Stimulated activated CD4-positive, alpha-beta T cell treated with anti-CD3 and anti-CD28 coated beads, Interleukin-1b, Interleukin-23, amount 100 ng/mL, for 24 hours (primary cell): ENCODE measurements around the gene ZNF865.

Source experiments
- DNase-seq, 4 experiments: peaks; one replicate each; pipeline ENCODE4 v3.0.0-alpha.2; 2020; ENCODE audit warnings: low read depth in 4 of 4, low spot score in 1 of 4

The ZNF865 gene

GRCh38 chr19:55643887-55644176, 38.4 kb downstream of the ZNF865 start:
- DNase-seq, result no peak

- DNase-seq, result no peak
Observed at GRCh38 chr19:55644191-55644833, 38.9 kb downstream of the ZNF865 start.

GRCh38 chr19:55644842-55645511, 39.5 kb downstream of the ZNF865 start:
- no peak for DNase-seq

- DNase-seq, result no peak
Observed at GRCh38 chr19:55645512-55645881, 40.0 kb downstream of the ZNF865 start.

- DNase-seq, result no peak
Observed at GRCh38 chr19:55646889-55647731, 41.7 kb downstream of the ZNF865 start.

- DNase-seq, result peak in 1 of 4 experiments; percentile 35
Observed at GRCh38 chr19:55647732-55648584, 42.5 kb downstream of the ZNF865 start, which contains the start of gene CCDC106. CCDC106 (plus strand) TSS chr19:55648212; CDS start chr19:55649047, 835 bp downstream.

GRCh38 chr19:55648585-55649267, 43.3 kb downstream of the ZNF865 start:
- DNase-seq, result no peak

GRCh38 chr19:55649268-55650125, 44.0 kb downstream of the ZNF865 start:
- DNase-seq, result no peak

GRCh38 chr19:55650126-55650557, 44.7 kb downstream of the ZNF865 start:
- DNase-seq, result no peak

- DNase-seq, result no peak
Observed at GRCh38 chr19:55650602-55651230, 45.3 kb downstream of the ZNF865 start.

GRCh38 chr19:55651236-55651635, 45.8 kb downstream of the ZNF865 start:
- no peak for DNase-seq

- no peak for DNase-seq
Observed at GRCh38 chr19:55652311-55653128, 47.1 kb downstream of the ZNF865 start.

- DNase-seq, result peak; percentile 91 to 99 (median 98)
Observed at GRCh38 chr19:55653651-55654322, 48.3 kb downstream of the ZNF865 start.

- peak; percentile 93 to 98 (median 96) for DNase-seq
Observed at GRCh38 chr19:55654323-55654867, 48.9 kb downstream of the ZNF865 start.

GRCh38 chr19:55654868-55655647, 49.6 kb downstream of the ZNF865 start, which contains the start of gene U2AF2:
U2AF2 (plus strand) TSS chr19:55655035; CDS start chr19:55655105, 70 bp downstream.
- peak; percentile 92 to 98 (median 94) for DNase-seq

- no peak for DNase-seq
Observed at GRCh38 chr19:55655648-55656040, 50.2 kb downstream of the ZNF865 start.
